GM21825 (cell line): ENCODE data around the gene TTC28.

Source experiments
- ATAC-seq: cut with Tn5 transposase; IDR thresholded peaks from one replicate; pipeline ENCODE4 v1.9.1; 2021; ENCODE audit warnings: mild to moderate bottlenecking, moderate library complexity; ENCODE audit not compliant: unreplicated experiment

TTC28 gene

GRCh38 chr22:28443526-28443876 is 236.1 kb downstream of the TTC28 start:
- no peak for ATAC-seq

DNA sequence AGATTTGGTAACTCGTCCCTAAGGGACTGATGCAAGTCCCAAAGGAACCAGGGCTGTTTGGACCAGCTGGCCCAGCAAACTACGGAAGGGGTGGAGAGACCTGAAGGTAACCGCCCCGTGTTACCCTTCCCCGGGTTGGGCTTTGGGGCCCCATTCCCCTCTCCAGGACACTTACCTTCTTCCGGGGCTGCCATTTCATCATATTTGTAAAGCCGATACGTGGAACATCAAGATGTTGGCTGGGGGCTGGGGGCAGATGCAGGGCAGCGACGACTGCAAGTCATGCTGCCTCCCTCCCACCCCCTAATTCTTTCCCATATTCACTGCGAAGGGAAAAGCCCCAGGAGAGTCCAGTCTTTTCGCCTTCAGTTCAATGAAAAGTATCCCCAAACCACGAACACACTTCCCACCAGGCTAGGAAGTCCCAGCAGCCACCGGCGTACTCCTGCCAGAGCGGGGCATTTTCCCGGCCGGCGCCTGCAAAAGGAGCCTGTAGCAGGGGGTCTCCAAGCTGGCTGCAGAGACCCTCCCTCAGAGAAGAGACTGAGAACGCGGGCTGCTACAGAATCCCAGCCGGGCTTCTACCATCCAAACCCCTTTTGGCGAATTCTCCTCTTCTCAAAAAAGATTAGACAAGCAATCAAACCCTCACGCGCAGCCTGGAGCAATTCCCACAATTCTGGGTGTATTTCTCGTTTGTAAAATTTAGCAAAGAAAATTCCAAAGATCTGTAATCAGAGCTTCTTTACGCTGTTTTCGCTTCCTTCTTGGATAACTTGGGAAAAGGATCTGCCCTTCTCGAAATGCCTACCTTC is 236.7 kb downstream of the TTC28 start:
- ATAC-seq = no peak

DNA sequence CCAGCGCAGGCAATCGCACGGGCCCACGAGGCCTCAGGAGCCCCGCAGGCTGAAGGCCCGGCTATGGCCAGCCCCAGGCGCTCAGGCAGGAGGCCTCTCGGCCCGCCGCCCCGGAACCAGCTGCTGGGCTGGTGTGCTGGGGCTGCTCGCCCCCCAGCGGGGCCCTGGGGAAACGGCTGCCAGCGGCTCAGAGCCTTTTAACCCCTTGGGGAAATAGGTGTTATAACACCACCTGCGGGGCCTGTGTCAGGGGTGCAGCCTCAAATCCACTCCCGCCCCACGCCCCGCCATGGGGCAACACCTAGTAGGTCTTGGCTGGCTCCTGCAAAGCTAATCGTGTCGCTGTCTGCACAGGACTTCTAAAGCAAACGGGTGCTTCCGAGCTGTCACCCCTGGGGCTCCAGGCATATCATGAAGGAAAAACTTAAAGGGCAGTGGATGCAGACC is 237.4 kb downstream of the TTC28 start:
- ATAC-seq = no peak

DNA sequence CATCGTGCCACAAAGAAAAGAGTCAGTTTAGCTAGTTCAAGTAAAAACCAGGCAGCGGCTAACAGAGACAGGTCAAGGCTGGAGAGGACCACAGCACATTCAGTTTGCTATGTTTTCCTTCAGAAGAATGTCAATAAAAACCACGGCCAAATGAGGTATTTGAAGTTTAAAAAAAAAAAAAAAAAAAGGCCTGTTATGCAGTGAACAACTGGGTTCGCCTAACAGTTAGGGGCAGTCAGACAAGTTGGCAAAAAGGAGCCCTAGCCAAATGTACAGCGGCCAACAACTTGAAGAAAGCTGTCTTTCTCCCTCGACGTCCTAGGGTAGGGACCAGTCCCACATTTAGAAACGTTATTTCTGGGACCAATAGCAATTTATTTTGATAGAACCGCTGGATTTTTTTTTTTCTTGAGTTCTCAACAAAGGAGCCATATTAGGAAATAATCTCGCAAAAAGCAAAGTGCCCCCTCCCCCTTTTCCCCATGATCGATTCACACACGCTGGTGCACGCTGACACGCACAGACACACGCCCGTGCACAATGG is 237.8 kb downstream of the TTC28 start:
- ATAC-seq = no peak

DNA sequence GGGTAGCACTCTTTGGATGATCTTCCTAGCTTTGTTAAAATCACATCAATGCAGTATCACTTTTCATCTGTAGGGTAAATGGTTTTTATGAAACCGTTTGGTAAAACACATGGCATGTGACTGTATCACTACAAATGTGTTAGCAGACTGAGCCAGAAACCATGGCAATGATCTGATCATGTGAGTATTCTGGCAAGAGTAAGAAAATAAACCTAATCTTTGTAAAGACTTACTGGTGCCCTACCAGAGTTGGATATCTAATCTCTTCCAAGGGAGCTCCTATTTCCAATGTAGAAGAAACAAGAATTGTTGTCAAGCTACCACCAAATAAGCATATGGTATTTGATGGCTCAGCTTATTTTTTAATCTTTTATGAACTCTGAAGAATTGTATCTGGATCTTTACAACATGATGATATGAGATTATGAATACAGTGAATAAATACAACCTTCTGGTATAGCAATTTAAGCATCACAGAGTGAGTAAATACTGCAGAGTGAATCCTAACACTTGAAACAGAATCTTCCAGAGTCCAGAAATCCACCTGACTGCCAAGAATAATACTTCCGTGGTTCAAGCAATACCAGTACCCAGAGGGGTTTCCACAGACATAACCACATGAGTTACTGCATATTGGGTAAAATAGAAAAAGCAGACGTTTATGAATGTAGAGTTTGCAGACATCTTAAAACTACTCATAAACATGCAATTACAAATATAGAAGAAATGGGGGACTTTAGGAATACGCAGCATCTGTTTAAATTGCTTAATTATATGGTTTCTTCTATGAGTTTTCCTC is 238.8 kb downstream of the TTC28 start:
- no peak for ATAC-seq

DNA sequence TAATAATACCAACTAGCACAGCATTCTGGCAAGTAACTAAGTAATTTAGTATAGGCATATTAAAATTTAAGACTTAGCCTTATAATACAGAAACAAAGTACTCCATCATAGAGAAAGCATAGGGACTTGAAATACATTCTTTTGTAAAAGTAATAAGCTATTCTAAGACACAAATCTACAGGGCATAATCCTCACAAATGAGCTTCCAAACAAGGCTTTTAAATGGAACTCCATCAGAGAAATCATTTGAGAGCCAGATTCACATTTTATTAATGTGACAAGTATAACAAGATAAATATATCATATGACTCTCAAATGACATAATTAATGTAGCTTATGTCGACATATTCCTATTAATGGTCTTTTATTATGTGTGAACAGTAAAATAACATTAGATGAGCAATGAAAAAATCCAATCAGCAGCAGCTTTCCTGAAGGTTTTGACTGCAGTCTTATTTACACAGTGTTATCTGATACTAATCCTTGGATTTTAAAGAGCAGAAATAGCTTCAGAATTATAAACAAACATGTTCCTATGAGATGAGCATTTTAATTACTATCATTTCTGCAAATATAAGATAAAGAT is 241.4 kb downstream of the TTC28 start:
- no peak for ATAC-seq

DNA sequence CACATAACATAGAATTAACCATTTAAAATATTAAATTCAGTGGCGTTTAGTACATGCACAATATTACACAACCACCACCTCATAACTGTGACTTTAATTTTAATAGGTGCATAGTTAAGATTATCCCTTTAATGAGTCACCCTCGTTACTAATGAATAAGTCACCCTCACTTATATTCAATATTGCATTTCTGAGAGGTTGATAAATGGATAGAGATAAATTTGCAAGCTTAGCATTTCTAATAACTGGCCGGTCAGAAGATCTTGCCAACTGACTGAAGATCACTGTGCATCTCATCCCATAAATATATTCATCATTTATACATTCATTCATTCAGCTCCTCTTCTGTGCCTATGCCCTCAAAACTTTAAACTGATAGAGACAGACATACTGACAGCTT is 243.7 kb downstream of the TTC28 start:
- no peak for ATAC-seq

DNA sequence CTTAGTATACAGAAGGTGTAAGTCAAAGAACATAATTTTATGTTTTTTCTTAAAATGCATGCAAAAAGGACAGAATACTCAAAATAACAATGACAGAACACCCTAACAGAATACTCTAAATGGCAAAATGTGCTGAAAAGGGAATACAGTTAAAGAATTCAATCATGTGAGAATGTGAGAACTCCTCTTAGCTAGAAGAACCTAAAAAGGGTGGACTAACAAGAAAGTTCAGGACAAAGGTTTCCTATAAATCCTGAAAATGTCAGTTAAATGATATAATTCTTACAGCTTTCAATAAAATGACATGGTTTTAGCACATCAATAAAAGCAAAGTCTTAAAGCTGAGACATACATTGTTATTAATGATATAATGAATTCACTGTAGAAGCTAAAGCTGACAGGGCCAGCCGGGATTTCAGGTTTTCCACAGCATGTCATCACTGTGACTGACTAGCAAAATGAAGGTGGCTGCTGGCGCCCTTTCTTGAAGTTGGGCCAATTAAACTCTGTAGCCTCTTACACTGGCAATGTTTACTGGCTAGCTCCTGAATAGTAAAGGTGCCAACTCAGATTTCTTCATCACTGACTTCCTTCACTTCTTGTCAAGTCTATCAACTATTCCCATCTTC is 244.4 kb downstream of the TTC28 start:
- ATAC-seq = no peak

GRCh38 chr22:28430466-28431025 is 249.1 kb downstream of the TTC28 start:
- ATAC-seq = no peak

- no peak for ATAC-seq
Observed at GRCh38 chr22:28429711-28430110, 249.9 kb downstream of the TTC28 start.

DNA sequence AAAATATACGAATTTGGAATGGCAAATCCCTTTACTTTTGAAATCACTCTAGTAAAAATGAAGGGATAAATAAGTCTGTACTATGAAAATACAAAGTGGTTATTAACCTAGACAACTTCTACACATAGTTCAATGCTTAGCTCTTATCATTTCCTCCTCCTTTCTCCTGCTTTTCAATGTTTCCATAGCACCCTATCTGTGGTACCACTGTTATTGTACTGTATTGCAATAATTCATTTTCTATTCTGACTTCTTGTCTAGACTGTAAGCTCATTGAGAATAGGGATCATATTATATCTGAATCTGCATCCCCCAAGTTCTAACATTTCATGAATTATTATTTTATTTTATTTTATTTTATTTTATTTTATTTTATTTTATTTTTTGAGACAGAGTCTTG is 251.4 kb downstream of the TTC28 start:
- ATAC-seq = no peak

- no peak for ATAC-seq
Observed at GRCh38 chr22:28426346-28427132, 253.1 kb downstream of the TTC28 start.

DNA sequence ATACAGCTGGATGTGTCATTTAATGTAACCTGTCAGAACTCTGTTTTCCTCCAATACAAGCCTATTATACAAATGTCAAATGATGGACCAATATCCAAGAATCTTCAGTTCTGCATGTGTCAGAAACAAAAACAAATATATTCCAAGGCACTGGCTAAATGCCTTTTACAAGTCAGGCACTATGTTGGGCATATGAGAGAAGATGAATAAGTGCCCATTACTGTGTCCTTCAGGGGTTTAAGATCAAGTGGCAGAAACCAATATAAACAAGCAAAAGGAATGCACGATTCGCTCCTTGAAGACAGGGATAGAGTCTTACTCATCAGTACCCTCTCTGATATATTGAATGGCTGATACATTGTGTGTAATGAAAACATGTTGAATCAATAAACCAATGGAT is 254.4 kb downstream of the TTC28 start:
- no peak for ATAC-seq

DNA sequence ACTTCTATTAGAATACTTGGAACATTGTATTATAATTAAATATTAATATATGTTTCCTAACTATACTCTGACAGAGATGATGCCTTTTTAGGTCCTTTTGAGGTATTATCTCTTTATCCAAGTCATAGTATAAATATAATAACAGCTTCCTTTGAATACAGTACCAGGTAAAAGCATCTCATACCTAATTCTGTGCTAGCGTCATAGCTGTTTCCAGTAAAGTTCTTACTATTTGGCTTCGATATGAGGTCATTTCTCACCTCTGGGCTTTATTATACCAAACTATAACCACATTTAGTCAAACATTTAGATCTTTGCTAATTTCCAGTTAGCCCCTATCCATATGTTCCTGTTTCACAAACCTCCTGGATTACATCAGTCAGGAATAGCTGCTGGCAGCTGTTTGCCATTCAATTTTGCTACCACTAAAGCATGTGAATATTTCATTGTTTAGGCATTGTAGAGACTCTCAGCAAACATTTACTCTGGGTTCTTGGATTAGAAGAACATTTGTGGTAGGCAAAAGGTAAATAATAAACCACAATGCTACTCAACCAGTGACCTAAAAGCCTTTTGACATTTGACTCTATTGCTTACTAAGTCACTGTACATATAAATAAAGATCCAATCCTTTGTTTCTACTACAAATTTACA is 255.1 kb downstream of the TTC28 start:
- no peak for ATAC-seq

DNA sequence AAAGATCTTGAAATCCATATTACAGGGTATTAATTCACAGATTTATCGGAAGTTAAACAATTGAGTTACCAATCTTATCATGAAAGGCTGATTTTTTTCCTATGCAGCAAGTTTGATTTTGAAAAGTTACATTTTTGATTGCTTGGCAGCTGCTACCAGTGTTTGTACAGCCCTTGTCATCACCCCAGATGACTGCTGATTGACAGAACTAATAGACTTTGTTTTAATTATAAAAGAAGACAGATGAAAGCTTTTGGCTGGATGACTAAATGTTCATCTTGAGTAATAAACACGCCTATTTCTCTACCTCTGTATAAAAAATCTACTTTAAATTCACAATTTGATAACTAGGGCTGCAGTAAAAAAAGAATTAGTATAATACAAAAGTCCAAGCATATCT is 259.7 kb downstream of the TTC28 start:
- ATAC-seq = no peak

DNA sequence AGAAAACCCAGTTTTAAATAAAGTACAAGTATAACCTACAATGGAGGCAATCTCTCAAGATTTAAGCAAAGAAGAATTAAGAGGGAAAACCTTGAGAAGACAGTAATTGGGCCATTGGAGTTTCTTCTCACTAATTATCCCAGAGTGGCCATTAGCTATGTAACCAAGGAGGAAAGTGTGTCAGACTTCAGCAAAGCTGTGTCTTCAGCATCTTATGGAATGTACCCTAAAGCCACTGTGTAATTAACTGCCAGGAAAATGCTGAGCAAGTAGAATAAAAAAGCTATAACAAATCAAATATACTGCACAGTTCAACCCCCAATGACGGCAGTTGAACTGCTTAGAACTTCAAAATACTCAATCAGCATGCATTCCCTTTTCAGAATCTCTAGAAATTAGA is 261.6 kb downstream of the TTC28 start:
- ATAC-seq = no peak

DNA sequence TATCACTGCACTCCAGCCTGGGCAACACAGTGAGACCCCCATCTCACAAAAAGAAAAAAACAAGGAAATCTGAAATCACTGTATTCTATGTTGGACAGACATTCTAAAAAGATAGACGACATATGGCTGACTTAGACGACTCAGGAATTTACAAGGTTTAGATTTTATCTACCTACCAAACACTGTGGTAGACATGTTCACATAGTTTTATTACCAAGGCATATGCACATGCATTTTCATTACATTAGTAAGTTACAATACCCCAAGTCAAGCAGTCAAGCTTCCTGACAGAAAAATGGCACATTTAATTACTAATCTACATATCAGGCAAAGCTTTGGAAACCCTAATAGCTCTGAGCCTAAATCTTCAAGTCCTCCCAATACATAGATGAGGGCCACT is 262.2 kb downstream of the TTC28 start:
- ATAC-seq = no peak

- ATAC-seq = no peak
Observed at GRCh38 chr22:28414913-28415312, 264.7 kb downstream of the TTC28 start.

GRCh38 chr22:28413612-28414399 is 265.8 kb downstream of the TTC28 start:
- no peak for ATAC-seq
